Skeletal muscle satellite cell (primary cell): Measurements from ENCODE around the gene HIC2.
"Not testable (repeated sequence)": the region's sequence is repeated elsewhere in the genome, so short reads cannot be mapped to it uniquely, and the experiment has no call there.

ENCODE experiments used
- H3K27me3 ChIP-seq: 2 replicates; pipeline ENCODE4 v1.7.0; 2013; ENCODE audit warnings: low read length; ENCODE audit not compliant: control insufficient read depth, insufficient read depth
- H3K36me3 ChIP-seq: 2 replicates; pipeline ENCODE4 v1.7.0; 2013; ENCODE audit warnings: mild to moderate bottlenecking, control low read depth, low read length; ENCODE audit not compliant: insufficient read depth
- H3K4me1 ChIP-seq: 2 replicates; pipeline ENCODE4 v1.7.0; 2013; ENCODE audit warnings: low read length; ENCODE audit not compliant: control insufficient read depth, insufficient read depth
- H3K4me2 ChIP-seq: 2 replicates; pipeline ENCODE4 v1.7.0; 2013; ENCODE audit warnings: mild to moderate bottlenecking, low read length
- H3K4me3 ChIP-seq: 2 replicates; pipeline ENCODE4 v1.7.0; 2013; ENCODE audit warnings: low read length
- H3K9ac ChIP-seq: 2 replicates; pipeline ENCODE4 v1.7.0; 2013; ENCODE audit warnings: mild to moderate bottlenecking, low read depth, low read length, moderate library complexity
- H3K9me3 ChIP-seq: replicated peaks from 2 replicates; pipeline ENCODE4 v1.7.0; 2013; ENCODE audit warnings: mild to moderate bottlenecking, control low read depth, low read length

HIC2 gene

DNA sequence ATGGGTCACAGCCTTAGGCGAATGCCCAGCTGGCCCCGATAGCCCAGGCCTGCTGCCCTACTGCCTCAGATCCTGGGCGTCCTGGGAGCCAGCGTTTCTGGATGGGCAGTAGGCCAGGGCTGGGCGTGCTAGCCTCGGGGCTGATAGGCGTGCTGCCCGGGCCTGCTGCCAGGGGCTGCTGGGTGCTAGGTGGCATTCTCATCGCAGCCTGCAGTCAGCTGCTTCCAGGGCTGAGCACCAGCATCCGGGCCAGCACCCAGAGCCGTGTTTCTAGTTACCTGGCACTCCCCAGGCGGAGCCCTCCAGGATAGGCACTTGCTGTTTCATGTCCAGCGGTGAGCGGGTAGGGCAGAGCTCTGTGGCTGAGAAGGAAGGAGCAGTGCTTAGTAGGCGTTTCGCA is 23.5 kb downstream of the HIC2 start:
- not testable (repeated sequence) for H3K4me1 ChIP-seq, H3K9me3 ChIP-seq, H3K4me3 ChIP-seq, H3K9ac ChIP-seq, H3K36me3 ChIP-seq, H3K27me3 ChIP-seq, H3K4me2 ChIP-seq

- not testable (repeated sequence) for H3K9ac ChIP-seq, H3K4me2 ChIP-seq, H3K4me1 ChIP-seq, H3K36me3 ChIP-seq, H3K9me3 ChIP-seq, H3K4me3 ChIP-seq, H3K27me3 ChIP-seq
Observed at GRCh38 chr22:21441170-21441569, 24.0 kb downstream of the HIC2 start.

DNA sequence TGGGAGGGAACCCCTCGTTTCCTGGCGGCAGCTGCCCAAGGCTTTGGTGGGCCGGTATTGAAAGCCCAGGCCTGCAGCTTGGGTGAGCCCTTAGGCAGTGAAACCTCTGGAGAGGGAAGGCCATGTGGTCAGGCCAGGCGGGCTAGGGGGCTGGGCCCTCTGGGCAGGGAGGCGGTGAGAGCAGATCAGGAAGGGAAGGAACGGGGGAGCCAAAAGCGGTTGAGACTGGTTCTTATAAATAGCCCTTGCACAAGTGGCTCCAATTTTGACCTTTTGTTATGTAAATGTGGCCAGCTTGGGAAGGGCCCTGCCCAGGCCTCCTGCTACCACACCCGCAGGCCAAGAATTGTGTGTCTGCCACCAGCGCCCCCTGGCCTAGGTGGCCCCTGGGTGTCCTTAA is 25.0 kb downstream of the HIC2 start:
- not testable (repeated sequence) for H3K27me3 ChIP-seq, H3K4me1 ChIP-seq, H3K9ac ChIP-seq, H3K4me2 ChIP-seq, H3K36me3 ChIP-seq, H3K4me3 ChIP-seq, H3K9me3 ChIP-seq

DNA sequence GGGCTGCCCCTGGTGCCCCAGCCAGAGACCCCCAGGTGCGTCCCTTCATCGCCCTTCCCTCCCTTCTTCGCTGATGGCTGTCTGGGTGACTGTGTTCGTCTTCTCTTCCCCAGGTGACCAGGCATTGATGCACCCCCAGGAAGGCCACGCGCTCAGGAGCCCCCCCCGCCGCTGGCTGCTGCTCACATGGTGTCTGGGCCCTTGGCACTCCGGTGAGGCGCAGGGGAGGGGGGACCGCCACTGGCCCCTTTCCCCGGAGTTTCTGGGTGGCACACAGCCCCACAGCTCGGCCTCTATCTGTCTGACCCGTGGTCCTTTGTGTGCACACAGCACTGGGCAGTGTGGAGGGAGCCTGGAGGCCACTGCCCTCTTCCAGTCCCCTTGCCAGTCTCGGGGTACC is 25.5 kb downstream of the HIC2 start:
- not testable (repeated sequence) for H3K9me3 ChIP-seq, H3K4me3 ChIP-seq, H3K27me3 ChIP-seq, H3K9ac ChIP-seq, H3K4me2 ChIP-seq, H3K4me1 ChIP-seq, H3K36me3 ChIP-seq

DNA sequence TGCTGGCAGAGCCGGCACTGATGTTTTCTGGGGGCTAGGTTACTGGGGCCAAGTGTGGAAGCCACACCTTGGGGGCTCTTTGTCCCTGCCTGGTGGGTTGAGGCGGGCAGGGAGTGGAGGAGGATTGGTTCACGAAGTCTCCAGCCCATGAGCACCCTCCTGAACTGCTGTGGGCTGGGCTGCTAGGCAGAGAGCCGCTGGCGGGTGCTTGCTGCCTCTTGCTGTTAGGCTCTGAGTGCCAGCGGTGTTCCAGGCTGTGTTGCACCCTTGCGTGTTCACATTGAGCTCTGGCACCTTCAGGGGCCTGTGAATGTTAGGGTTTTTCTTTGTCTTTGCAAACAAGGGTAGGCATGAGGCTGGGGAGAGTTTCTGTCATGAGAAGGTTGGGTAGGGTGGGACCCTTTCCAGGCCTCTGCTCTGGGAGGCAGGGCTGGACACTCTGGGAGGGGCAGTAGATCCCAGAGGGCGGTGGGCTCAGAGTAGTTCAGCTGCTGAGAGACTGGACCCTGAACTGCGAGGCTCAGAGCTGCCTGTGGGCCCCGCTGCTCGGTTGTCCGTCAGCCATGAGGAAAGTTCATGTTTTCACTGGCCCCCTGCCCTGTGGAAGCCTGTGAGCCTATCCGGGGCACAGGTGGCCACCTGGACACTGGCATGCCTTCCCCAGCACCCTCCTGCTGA is 26.0 kb downstream of the HIC2 start:
- H3K36me3 ChIP-seq = no peaks in the 10 kb centered on the region
- no peaks in the 10 kb centered on the region for H3K9me3 ChIP-seq
- no peaks in the 10 kb centered on the region for H3K4me1 ChIP-seq
- H3K27me3 ChIP-seq = no peaks in the 10 kb centered on the region
- H3K9ac ChIP-seq = no peak overlapping the region
- no peak overlapping the region for H3K4me3 ChIP-seq
- no peak overlapping the region for H3K4me2 ChIP-seq

DNA sequence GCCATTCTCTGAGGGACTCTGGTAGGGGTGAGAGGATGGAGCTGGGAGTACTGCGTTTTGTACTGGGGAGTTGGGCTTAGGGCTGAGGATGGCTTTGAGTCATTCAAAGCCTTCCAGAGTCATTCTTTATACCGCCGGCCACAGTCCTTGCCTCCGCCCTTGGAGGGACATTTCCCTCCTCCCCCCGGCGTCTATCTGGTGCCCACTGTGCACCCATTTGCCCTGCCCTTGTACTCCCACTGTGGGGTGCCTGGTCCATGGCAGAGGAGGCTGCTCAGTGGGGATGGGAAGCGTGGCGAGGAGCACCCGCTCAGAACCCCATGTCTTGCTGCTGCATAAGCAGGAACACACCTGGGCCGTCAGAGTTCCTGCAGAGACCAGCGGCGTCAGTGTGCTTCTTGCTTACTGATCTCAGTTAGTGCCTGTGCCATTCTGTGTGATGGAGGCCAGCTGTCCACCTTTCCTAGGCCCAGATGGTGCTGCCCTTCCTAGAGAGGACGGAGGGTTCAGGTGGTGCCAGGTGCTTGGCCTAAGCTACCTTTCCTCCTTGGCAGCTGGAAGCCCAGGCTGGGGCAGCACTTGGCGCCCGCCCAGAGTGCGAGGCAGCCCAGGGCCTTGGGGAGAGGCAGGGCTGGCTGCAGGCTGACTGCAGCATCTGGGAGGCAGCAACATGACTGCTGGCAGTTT is 26.7 kb downstream of the HIC2 start:
- H3K27me3 ChIP-seq = no peaks in the 10 kb centered on the region
- H3K36me3 ChIP-seq = no peaks in the 10 kb centered on the region
- H3K4me3 ChIP-seq = no peak overlapping the region
- no peak overlapping the region for H3K4me2 ChIP-seq
- no peak overlapping the region for H3K9ac ChIP-seq
- H3K4me1 ChIP-seq = no peaks in the 10 kb centered on the region
- H3K9me3 ChIP-seq = no peaks in the 10 kb centered on the region

- no peaks in the 10 kb centered on the region for H3K27me3 ChIP-seq
- no peak overlapping the region for H3K9ac ChIP-seq
- no peak overlapping the region for H3K4me3 ChIP-seq
- no peaks in the 10 kb centered on the region for H3K4me1 ChIP-seq
- H3K9me3 ChIP-seq = no peaks in the 10 kb centered on the region
- H3K4me2 ChIP-seq = no peak overlapping the region
- H3K36me3 ChIP-seq = no peaks in the 10 kb centered on the region
Observed at GRCh38 chr22:21444701-21445436, 27.7 kb downstream of the HIC2 start.

DNA sequence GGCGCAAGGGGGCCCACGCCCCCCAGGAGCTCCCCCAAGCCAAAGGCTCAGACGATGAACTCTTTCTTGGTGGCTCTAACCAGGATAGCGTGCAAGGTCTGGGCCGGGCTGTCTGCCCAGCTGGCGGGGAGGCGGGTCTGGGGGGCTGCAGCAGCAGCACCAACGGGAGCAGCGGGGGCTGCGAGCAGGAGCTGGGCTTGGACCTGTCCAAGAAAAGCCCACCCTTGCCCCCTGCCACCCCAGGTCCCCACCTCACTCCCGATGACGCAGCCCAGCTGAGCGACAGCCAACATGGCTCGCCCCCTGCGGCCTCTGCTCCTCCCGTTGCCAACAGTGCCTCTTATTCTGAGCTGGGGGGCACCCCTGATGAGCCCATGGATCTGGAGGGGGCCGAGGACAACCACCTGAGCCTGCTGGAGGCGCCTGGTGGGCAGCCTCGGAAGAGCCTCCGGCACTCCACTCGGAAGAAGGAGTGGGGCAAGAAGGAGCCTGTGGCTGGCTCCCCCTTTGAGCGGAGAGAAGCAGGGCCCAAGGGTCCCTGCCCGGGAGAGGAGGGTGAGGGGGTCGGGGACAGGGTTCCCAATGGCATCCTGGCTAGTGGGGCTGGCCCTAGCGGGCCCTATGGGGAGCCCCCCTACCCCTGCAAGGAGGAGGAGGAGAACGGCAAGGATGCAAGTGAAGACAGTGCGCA is 28.4 kb downstream of the HIC2 start:
- no peaks in the 10 kb centered on the region for H3K36me3 ChIP-seq
- no peak overlapping the region for H3K9ac ChIP-seq

DNA sequence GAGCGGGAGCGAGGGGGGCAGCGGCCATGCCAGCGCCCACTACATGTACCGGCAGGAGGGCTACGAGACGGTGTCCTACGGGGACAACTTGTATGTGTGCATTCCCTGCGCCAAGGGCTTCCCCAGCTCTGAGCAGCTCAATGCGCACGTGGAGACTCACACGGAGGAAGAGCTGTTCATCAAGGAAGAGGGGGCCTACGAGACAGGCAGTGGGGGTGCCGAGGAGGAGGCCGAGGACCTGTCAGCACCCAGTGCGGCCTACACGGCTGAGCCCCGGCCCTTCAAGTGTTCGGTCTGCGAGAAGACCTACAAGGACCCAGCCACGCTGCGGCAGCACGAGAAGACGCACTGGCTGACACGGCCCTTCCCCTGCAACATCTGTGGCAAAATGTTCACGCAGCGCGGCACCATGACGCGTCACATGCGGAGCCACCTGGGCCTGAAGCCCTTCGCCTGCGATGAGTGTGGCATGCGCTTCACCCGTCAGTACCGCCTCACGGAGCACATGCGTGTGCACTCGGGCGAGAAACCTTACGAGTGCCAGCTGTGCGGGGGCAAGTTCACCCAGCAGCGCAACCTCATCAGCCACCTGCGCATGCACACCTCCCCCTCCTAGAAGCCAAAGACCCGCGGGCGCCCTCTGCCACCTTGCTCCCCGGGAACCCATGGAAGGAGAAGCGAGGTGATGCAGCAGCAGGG is 29.1 kb downstream of the HIC2 start:
- H3K9me3 ChIP-seq = no peaks in the 10 kb centered on the region
- H3K9ac ChIP-seq = no peak overlapping the region
- H3K4me2 ChIP-seq = no peak overlapping the region
- no peaks in the 10 kb centered on the region for H3K36me3 ChIP-seq
- no peaks in the 10 kb centered on the region for H3K4me1 ChIP-seq
- H3K27me3 ChIP-seq = no peaks in the 10 kb centered on the region
- H3K4me3 ChIP-seq = no peak overlapping the region

More for the DNA sequence above, 28.4 kb downstream of the HIC2 start:
- Histone ChIP-seq H3K9me3 (no peaks in the 10 kb centered on the region), H3K4me1 (no peaks in the 10 kb centered on the region), H3K4me3 (no peak overlapping the region), H3K4me2 (no peak overlapping the region), H3K27me3 (no peaks in the 10 kb centered on the region)

DNA sequence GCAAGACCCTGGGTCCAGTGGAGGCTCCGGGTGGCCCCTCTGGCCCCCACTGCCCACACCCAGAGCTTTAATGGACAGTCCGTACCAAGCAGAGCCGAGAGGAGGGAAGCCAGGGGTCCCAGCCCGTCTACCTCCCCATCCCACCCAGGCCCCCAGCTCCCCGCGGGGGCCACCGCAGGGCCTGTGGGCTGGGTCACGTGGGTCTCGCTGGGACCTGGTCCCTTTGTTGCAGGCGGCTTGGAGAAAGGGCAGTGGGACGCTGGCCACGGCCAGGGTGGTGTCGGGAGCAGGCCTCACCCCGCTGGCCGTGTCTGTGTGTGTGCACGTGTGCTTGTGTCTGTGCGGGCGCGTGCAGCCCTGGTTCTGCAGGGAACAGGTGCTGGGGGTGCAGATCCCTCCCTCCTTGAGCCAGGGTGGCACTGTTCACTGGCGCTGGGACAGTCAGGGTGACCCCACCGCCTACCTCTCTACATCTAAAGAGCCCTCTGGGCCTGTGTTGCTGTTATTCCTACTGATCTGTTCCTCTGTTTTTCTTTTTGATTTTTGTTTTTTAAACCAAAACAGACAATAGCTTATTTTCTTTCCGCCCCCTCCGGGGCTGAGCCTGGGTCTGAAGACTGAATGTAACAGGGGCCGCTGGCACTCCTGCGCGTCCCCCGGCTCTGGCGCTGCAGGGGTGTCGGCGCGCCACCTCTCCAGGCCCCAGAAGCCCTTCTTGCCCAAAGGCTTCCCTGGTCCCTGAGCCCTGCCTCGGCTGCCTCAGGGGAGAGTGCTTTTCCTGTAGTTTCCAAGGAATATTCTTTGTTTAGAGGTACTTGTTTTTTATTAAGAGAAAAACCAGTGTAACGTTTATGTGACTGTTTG is 29.9 kb downstream of the HIC2 start:
- no peaks in the 10 kb centered on the region for H3K9me3 ChIP-seq
- no peak overlapping the region for H3K9ac ChIP-seq
- H3K36me3 ChIP-seq = no peaks in the 10 kb centered on the region
- no peaks in the 10 kb centered on the region for H3K4me1 ChIP-seq
- H3K27me3 ChIP-seq = no peaks in the 10 kb centered on the region
- H3K4me3 ChIP-seq = no peak overlapping the region
- no peak overlapping the region for H3K4me2 ChIP-seq
